LNCaP clone FGC (cell line): ENCODE measurements around the gene ENDOD1.

Experiments
- DNase-seq: peaks from one replicate; pipeline ENCODE4 v3.0.0-alpha.2; 2011; ENCODE audit warnings: low read depth
- H3K4me3 ChIP-seq: 2 replicates; pipeline ENCODE4 v1.5.1; 2011; ENCODE audit warnings: mild to moderate bottlenecking, low read depth, low read length, control low read depth
- TF ChIP-seq, protein P1 (sequence below): IDR thresholded peaks from 2 replicates; pipeline ENCODE4 v1.5.1; 2012; ENCODE audit warnings: mild to moderate bottlenecking; ENCODE audit not compliant: control insufficient read depth, insufficient read depth; ENCODE audit errors: extremely low read depth

The ENDOD1 gene

GRCh38 chr11:95163106-95163505 is 73.5 kb downstream of the ENDOD1 start:
- no peak for DNase-seq
- no peak overlapping the region for H3K4me3 ChIP-seq
- TF ChIP-seq, protein P1, sequence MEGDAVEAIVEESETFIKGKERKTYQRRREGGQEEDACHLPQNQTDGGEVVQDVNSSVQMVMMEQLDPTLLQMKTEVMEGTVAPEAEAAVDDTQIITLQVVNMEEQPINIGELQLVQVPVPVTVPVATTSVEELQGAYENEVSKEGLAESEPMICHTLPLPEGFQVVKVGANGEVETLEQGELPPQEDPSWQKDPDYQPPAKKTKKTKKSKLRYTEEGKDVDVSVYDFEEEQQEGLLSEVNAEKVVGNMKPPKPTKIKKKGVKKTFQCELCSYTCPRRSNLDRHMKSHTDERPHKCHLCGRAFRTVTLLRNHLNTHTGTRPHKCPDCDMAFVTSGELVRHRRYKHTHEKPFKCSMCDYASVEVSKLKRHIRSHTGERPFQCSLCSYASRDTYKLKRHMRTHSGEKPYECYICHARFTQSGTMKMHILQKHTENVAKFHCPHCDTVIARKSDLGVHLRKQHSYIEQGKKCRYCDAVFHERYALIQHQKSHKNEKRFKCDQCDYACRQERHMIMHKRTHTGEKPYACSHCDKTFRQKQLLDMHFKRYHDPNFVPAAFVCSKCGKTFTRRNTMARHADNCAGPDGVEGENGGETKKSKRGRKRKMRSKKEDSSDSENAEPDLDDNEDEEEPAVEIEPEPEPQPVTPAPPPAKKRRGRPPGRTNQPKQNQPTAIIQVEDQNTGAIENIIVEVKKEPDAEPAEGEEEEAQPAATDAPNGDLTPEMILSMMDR = no peak

DNA sequence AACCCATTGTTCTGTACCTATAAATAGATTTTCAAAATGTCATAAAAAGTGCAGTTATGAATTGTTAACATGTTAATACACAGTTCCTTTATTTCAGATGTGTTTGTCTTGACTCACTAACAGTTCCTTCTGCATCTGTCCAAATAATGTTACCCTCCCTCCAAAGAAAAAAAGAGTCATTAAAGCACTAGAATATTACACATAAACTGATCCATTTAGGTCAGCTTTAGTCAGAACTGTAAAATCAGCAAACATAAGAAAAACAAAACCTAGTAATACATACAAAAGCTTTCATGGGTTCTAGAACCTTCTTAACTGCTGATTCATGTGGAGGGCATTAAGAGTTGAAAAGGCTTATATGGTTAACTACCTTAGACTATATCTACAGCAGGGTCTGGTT is 76.0 kb downstream of the ENDOD1 start:
- no peak overlapping the region for H3K4me3 ChIP-seq
- no peak for DNase-seq
- TF ChIP-seq, protein P1 = no peak

DNA sequence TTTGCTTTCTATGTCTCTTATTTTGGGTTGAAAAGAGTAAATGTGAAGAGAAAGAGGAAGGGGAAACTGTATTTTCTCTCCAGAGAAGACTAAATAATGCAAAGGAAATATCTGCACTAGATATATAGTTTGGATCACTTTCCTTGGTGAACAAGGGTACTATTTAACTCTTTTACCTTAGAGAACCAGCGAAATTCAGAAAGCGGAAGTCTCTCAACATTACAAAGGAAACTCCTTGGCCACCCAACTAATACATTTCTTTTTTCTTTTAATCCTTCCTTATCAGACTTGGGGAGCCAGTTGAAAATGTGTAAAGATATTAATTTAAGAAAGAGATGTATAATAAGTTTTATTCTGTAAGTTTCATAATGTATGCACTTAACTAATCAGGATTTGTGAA is 77.1 kb downstream of the ENDOD1 start:
- H3K4me3 ChIP-seq = no peak overlapping the region
- DNase-seq = no peak
- TF ChIP-seq, protein P1 = no peak

- no peak for DNase-seq
- no peak overlapping the region for H3K4me3 ChIP-seq
- TF ChIP-seq, protein P1 = no peak
These were observed 80.6 kb downstream of the ENDOD1 start for GRCh38 chr11:95170294-95170693.

DNA sequence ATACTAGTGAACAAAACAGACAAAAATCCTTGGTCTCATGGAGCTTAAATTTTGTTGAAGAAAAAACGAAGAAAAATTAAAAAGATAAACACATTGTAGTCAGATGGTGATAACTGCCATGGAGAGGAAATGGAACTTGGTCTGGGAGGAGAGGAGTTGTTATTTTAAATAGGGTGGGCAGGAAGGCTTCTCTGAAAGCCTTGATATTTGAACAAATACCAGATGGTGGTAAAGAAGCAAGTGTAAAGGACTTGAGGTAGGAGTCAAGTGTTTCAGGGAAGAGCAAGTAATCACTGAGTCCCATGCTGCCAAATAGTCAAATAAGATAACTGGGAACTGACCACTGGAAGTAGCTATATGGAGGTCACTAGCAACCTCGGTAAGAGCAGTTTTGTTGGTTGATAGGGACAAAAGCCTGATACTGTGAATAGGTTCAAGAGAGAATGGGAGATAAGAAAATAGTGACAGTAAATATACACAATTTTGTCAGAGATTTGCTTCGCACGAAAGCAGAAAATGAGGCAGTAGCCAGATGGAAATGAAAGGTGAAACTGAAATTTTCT is 86.3 kb downstream of the ENDOD1 start:
- DNase-seq = no peak
- H3K4me3 ChIP-seq = no peak overlapping the region
- TF ChIP-seq, protein P1 = no peak
